ENCODE data around the gene NAB2.

DNA sequence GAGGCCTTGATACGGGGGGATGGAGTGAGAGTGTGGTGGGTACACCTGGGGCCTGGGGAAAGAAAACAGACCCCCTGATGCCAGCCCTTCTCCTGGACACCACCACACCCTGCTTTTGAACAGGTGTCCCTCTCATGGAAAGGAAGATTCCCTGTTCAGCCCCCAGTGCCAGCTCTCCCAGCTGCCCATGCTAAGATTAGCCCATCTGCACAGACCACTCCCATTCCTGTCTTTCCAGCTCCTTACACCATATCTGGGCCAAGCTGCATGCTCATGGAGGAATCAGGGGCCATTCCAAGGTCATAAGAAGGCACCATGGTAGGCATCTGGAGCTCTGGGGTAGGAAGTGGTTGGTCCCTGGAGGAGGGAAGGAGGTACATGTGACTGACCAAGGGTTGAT, 9.6 kb downstream of the NAB2 start:
- TF ChIP-seq, protein P1, sequence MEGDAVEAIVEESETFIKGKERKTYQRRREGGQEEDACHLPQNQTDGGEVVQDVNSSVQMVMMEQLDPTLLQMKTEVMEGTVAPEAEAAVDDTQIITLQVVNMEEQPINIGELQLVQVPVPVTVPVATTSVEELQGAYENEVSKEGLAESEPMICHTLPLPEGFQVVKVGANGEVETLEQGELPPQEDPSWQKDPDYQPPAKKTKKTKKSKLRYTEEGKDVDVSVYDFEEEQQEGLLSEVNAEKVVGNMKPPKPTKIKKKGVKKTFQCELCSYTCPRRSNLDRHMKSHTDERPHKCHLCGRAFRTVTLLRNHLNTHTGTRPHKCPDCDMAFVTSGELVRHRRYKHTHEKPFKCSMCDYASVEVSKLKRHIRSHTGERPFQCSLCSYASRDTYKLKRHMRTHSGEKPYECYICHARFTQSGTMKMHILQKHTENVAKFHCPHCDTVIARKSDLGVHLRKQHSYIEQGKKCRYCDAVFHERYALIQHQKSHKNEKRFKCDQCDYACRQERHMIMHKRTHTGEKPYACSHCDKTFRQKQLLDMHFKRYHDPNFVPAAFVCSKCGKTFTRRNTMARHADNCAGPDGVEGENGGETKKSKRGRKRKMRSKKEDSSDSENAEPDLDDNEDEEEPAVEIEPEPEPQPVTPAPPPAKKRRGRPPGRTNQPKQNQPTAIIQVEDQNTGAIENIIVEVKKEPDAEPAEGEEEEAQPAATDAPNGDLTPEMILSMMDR (IDR thresholded peaks at IDR 0.05): no peak
- TF ChIP-seq POLR2AphosphoS5 (IDR thresholded peaks at IDR 0.05; ENCODE audit: low read depth, low read length) (no peak), EZH2phosphoT487 (IDR thresholded peaks at IDR 0.05; ENCODE audit: borderline replicate concordance, low read depth) (no peak)
- TF ChIP-seq, protein P2, sequence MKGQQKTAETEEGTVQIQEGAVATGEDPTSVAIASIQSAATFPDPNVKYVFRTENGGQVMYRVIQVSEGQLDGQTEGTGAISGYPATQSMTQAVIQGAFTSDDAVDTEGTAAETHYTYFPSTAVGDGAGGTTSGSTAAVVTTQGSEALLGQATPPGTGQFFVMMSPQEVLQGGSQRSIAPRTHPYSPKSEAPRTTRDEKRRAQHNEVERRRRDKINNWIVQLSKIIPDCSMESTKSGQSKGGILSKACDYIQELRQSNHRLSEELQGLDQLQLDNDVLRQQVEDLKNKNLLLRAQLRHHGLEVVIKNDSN (IDR thresholded peaks at IDR 0.05; ENCODE audit: borderline replicate concordance, low read depth): no peak
- TF ChIP-seq, protein P3, sequence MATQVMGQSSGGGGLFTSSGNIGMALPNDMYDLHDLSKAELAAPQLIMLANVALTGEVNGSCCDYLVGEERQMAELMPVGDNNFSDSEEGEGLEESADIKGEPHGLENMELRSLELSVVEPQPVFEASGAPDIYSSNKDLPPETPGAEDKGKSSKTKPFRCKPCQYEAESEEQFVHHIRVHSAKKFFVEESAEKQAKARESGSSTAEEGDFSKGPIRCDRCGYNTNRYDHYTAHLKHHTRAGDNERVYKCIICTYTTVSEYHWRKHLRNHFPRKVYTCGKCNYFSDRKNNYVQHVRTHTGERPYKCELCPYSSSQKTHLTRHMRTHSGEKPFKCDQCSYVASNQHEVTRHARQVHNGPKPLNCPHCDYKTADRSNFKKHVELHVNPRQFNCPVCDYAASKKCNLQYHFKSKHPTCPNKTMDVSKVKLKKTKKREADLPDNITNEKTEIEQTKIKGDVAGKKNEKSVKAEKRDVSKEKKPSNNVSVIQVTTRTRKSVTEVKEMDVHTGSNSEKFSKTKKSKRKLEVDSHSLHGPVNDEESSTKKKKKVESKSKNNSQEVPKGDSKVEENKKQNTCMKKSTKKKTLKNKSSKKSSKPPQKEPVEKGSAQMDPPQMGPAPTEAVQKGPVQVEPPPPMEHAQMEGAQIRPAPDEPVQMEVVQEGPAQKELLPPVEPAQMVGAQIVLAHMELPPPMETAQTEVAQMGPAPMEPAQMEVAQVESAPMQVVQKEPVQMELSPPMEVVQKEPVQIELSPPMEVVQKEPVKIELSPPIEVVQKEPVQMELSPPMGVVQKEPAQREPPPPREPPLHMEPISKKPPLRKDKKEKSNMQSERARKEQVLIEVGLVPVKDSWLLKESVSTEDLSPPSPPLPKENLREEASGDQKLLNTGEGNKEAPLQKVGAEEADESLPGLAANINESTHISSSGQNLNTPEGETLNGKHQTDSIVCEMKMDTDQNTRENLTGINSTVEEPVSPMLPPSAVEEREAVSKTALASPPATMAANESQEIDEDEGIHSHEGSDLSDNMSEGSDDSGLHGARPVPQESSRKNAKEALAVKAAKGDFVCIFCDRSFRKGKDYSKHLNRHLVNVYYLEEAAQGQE (IDR thresholded peaks at IDR 0.05; ENCODE audit: low read depth, low read length): no peak
- TF ChIP-seq, protein P4, sequence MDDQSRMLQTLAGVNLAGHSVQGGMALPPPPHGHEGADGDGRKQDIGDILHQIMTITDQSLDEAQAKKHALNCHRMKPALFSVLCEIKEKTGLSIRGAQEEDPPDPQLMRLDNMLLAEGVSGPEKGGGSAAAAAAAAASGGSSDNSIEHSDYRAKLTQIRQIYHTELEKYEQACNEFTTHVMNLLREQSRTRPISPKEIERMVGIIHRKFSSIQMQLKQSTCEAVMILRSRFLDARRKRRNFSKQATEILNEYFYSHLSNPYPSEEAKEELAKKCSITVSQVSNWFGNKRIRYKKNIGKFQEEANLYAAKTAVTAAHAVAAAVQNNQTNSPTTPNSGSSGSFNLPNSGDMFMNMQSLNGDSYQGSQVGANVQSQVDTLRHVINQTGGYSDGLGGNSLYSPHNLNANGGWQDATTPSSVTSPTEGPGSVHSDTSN (IDR thresholded peaks at IDR 0.05): no peak
